ENCODE measurements around the gene DNASE2B. TPM values are rescaled to one million over a fixed set of nuclear protein-coding genes. Genes with fewer than 3 reads are reported as not detected.

DNASE2B gene
- total and polyA plus RNA-seq, 5 donors, result not detected

Other genes with a start within 250 kb of the DNASE2B start
- gene SAMD13, start 96.8 kb upstream of the DNASE2B start, total RNA-seq, result 1 to 10 TPM in 3 of 4 donors, under 1 TPM in 1; 0.92 to 2.9 (median 1.7) TPM
- gene SAMD13, start 96.8 kb upstream of the DNASE2B start, polyA plus RNA-seq, result 1.2 TPM
- gene RPF1, start 80.8 kb downstream of the DNASE2B start, total RNA-seq, result 10 to 100 TPM; 30.0 to 34.9 (median 31.3) TPM
- gene RPF1, start 80.8 kb downstream of the DNASE2B start, polyA plus RNA-seq, result 37.3 TPM
- 1 to 10 TPM in 3 of 4 donors, under 1 TPM in 1; 0.69 to 2.5 (median 1.5) TPM for gene SPATA1, start 107.9 kb downstream of the DNASE2B start, total RNA-seq
- gene SPATA1, start 107.9 kb downstream of the DNASE2B start, polyA plus RNA-seq, result 0.57 TPM
- 100 to 1,000 TPM; 149 to 162 (median 155) TPM for gene GNG5, start 108.1 kb downstream of the DNASE2B start, total RNA-seq
- gene GNG5, start 108.1 kb downstream of the DNASE2B start, polyA plus RNA-seq, result 341 TPM
- gene CTBS, start 176.0 kb downstream of the DNASE2B start, total RNA-seq, result 10 to 100 TPM in 3 of 4 donors, 1 to 10 TPM in 1; 8.4 to 13.3 (median 10.9) TPM
- gene CTBS, start 176.0 kb downstream of the DNASE2B start, polyA plus RNA-seq, result 5.0 TPM